Neural cell (in vitro differentiated cells): ENCODE measurements around the gene CDYL. TPM values are rescaled to one million over a fixed set of nuclear protein-coding genes. Genes with fewer than 3 reads are reported as not detected.

Experiments used
- H2AFZ ChIP-seq: fragments of 200-600, 300-800 bp; sonication (generic), shearing (Covaris generic); 2 replicates; pipeline ENCODE4 v1.6.0; 2014; ENCODE audit warnings: low read depth, mild to moderate bottlenecking, antibody characterized with exemption, low read length, moderate library complexity
- H3F3A ChIP-seq: fragments of 200-600 bp; shearing (Covaris generic); 2 replicates; pipeline ENCODE4 v1.6.1; 2016; ENCODE audit warnings: mild to moderate bottlenecking, moderate library complexity, mixed read lengths, antibody characterized with exemption, low read length; ENCODE audit not compliant: insufficient read depth, poor library complexity, severe bottlenecking
- H3K27ac ChIP-seq: fragments of 200-600, 300-800 bp; sonication (generic), shearing (Covaris generic); 2 replicates; pipeline ENCODE4 v1.5.1; 2014; ENCODE audit warnings: mild to moderate bottlenecking, low read length, moderate library complexity
- H3K27me3 ChIP-seq: fragments of 300-800, 200-600 bp; sonication (generic), shearing (Covaris generic); 2 replicates; pipeline ENCODE4 v1.6.0; 2014; ENCODE audit warnings: mild to moderate bottlenecking, low read depth, low read length, moderate library complexity; ENCODE audit not compliant: insufficient read depth
- H3K36me3 ChIP-seq: fragments of 300-800, 200-600 bp; sonication (generic), shearing (Covaris generic); 2 replicates; pipeline ENCODE4 v1.5.1; 2014; ENCODE audit warnings: mild to moderate bottlenecking, antibody characterized with exemption, low read length, moderate library complexity; ENCODE audit not compliant: insufficient read depth
- H3K4me2 ChIP-seq: fragments of 300-800, 200-600 bp; sonication (generic), shearing (Covaris generic); 2 replicates; pipeline ENCODE4 v1.6.0; 2014; ENCODE audit warnings: mild to moderate bottlenecking, low read length
- H3K4me3 ChIP-seq: fragments of 300-800, 200-600 bp; sonication (generic), shearing (Covaris generic); 2 replicates; pipeline ENCODE4 v1.5.1; 2014; ENCODE audit warnings: mild to moderate bottlenecking, low read length, moderate library complexity
- H3K79me2 ChIP-seq: fragments of 200-600 bp; shearing (Covaris generic); replicated peaks from 2 replicates; pipeline ENCODE4 v1.6.0; 2014; ENCODE audit warnings: mild to moderate bottlenecking, low read length, moderate library complexity; ENCODE audit not compliant: insufficient read depth
- H3K9ac ChIP-seq: fragments of 300-800, 200-600 bp; sonication (generic), shearing (Covaris generic); 2 replicates; pipeline ENCODE4 v1.6.1; 2016; ENCODE audit warnings: mild to moderate bottlenecking, low read length, mixed read lengths
- H3K9me2 ChIP-seq: fragments of 200-600 bp; shearing (Covaris generic); 2 replicates; pipeline ENCODE4 v1.6.1; 2016; ENCODE audit warnings: mild to moderate bottlenecking, low read length, mixed read lengths; ENCODE audit not compliant: insufficient read depth
- H3K9me3 ChIP-seq: fragments of 200-600, 300-800 bp; sonication (generic), shearing (Covaris generic); 2 replicates; pipeline ENCODE4 v1.6.1; 2016; ENCODE audit warnings: mild to moderate bottlenecking, mixed run types, low read length, moderate library complexity, mixed read lengths
- H4K20me1 ChIP-seq: fragments of 200-600 bp; shearing (Covaris generic); 2 replicates; pipeline ENCODE4 v1.6.1; 2016; ENCODE audit warnings: mild to moderate bottlenecking, mixed run types; ENCODE audit not compliant: insufficient read depth
- EP300 ChIP-seq: fragments of 450-650 bp; conservative IDR thresholded peaks from 2 replicates; pipeline ENCODE4 v1.6.1; 2014; ENCODE audit warnings: antibody characterized with exemption, mild to moderate bottlenecking, moderate library complexity; ENCODE audit not compliant: poor library complexity, severe bottlenecking
- EZH2 ChIP-seq: fragments of 200-600, 300-800 bp; shearing (Covaris generic), sonication (generic); IDR thresholded peaks from 2 replicates; pipeline ENCODE4 v1.6.1; 2014; ENCODE audit warnings: antibody characterized with exemption, low read length, borderline replicate concordance, mild to moderate bottlenecking; ENCODE audit not compliant: insufficient read depth, poor library complexity, severe bottlenecking
- MXI1 ChIP-seq: fragments of 450-650 bp; conservative IDR thresholded peaks from 2 replicates; pipeline ENCODE4 v1.6.1; 2014; ENCODE audit warnings: antibody characterized with exemption, mild to moderate bottlenecking; ENCODE audit not compliant: poor library complexity, severe bottlenecking
- POLR2AphosphoS5 ChIP-seq: IDR thresholded peaks from 2 replicates; pipeline ENCODE4 v1.6.1; 2012
- RAD21 ChIP-seq: fragments of 450-650 bp; conservative IDR thresholded peaks from 2 replicates; pipeline ENCODE4 v1.6.1; 2014; ENCODE audit warnings: antibody characterized with exemption, mild to moderate bottlenecking, moderate library complexity
- REST ChIP-seq: IDR thresholded peaks from 2 replicates; pipeline ENCODE4 v1.6.1; 2012; ENCODE audit warnings: borderline replicate concordance
- SMC3 ChIP-seq: fragments of 450-650 bp; conservative IDR thresholded peaks from 2 replicates; pipeline ENCODE4 v1.6.1; 2014; ENCODE audit warnings: antibody characterized with exemption, mild to moderate bottlenecking, moderate library complexity; ENCODE audit not compliant: poor library complexity
- TAF1 ChIP-seq: IDR thresholded peaks from 2 replicates; pipeline ENCODE4 v1.6.1; 2012; ENCODE audit warnings: low read depth
- polyA plus RNA-seq: library from polyadenylated mRNA; depleted of rRNA; stranded (reverse); fragments of >200 nt; gene quantifications from 2 replicates; pipeline ENCODE4 v1.2.3, GENCODE V29; 2014
- TF ChIP-seq, protein P1 (sequence below): fragments of 450-650 bp; IDR thresholded peaks from 2 replicates; pipeline ENCODE4 v1.5.1; 2014; ENCODE audit warnings: antibody characterized with exemption, mild to moderate bottlenecking, moderate library complexity; ENCODE audit not compliant: poor library complexity, severe bottlenecking

Gene CDYL
- polyA plus RNA-seq, 1 donor from 2014 or later = 5.2 TPM

DNA sequence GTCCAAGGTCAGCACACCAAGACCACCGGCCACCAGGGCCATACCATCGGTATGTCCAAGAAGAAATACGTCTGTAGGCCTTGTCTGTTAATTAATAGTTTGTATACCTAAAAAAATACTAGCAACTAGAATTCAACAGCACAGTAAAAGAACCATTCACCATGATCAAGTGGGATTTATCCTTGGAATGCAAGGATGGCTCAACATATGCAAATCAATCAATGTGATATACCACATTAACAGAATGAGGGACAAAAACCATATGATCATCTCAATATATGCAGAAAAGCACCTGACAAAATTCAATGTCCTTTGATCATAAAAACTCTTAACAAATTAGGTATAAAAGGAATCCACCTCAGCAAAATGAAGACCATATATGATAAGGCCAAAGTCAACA is 203.2 kb downstream of the CDYL start:
- TF ChIP-seq TAF1 (no peak), EZH2 (no peak), POLR2AphosphoS5 (no peak), RAD21 (no peak)
- TF ChIP-seq, protein P1, sequence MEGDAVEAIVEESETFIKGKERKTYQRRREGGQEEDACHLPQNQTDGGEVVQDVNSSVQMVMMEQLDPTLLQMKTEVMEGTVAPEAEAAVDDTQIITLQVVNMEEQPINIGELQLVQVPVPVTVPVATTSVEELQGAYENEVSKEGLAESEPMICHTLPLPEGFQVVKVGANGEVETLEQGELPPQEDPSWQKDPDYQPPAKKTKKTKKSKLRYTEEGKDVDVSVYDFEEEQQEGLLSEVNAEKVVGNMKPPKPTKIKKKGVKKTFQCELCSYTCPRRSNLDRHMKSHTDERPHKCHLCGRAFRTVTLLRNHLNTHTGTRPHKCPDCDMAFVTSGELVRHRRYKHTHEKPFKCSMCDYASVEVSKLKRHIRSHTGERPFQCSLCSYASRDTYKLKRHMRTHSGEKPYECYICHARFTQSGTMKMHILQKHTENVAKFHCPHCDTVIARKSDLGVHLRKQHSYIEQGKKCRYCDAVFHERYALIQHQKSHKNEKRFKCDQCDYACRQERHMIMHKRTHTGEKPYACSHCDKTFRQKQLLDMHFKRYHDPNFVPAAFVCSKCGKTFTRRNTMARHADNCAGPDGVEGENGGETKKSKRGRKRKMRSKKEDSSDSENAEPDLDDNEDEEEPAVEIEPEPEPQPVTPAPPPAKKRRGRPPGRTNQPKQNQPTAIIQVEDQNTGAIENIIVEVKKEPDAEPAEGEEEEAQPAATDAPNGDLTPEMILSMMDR = no peak
- peaks cover 9% of the 10 kb centered on the region for H3K9me3 ChIP-seq
- no peaks in the 10 kb centered on the region for H3K79me2 ChIP-seq
- no peak overlapping the region for H3K9ac ChIP-seq
- no peak overlapping the region for H2AFZ ChIP-seq
- H3K36me3 ChIP-seq = no peaks in the 10 kb centered on the region
- H3F3A ChIP-seq = no peaks in the 10 kb centered on the region
- no peak overlapping the region for H3K4me2 ChIP-seq
- no peaks in the 10 kb centered on the region for H4K20me1 ChIP-seq
- no peaks in the 10 kb centered on the region for H3K27me3 ChIP-seq
- no peak overlapping the region for H3K4me3 ChIP-seq
- H3K27ac ChIP-seq = no peak overlapping the region
- H3K9me2 ChIP-seq = no peaks in the 10 kb centered on the region

DNA sequence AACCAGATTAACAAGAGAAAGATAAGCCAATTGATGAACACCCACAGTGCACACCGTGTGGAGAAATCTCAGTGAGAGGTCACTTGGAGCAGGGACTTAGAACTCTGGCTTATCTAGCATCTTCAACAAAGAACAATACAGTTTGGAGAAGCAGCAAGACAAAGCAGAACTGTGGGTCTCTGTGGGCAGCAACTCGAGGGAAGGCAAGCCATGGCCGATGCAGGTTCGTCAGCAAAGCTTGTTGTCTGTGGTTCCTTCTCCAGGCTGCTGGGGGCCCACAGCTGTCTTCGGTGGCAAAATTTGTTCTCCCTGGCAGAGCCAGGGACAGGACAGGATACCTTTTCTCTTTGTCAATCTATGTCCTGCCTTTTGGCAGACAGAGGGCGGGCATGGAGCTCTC is 205.6 kb downstream of the CDYL start:
- H3K4me3 ChIP-seq = no peak overlapping the region
- no peaks in the 10 kb centered on the region for H4K20me1 ChIP-seq
- H3F3A ChIP-seq = no peaks in the 10 kb centered on the region
- H3K9me3 ChIP-seq = peaks cover 9% of the 10 kb centered on the region
- H3K4me2 ChIP-seq = no peak overlapping the region
- no peaks in the 10 kb centered on the region for H3K27me3 ChIP-seq
- no peaks in the 10 kb centered on the region for H3K36me3 ChIP-seq
- H3K9me2 ChIP-seq = no peaks in the 10 kb centered on the region
- TF ChIP-seq SMC3 = no peak
- TF ChIP-seq POLR2AphosphoS5 = no peak
- no peak for TF ChIP-seq RAD21
- no peak for TF ChIP-seq EP300
- TF ChIP-seq MXI1 = no peak
- no peak for TF ChIP-seq TAF1
- TF ChIP-seq REST = no peak
- TF ChIP-seq EZH2 = no peak
- TF ChIP-seq, protein P1 = no peak
- H3K27ac ChIP-seq = no peak overlapping the region
- no peak overlapping the region for H2AFZ ChIP-seq
- H3K79me2 ChIP-seq = no peaks in the 10 kb centered on the region
- no peak overlapping the region for H3K9ac ChIP-seq
